HG02571 (cell line): ENCODE results near the gene TRA2B.

Source experiments
- ATAC-seq: cut with Tn5 transposase; IDR thresholded peaks from one replicate; pipeline ENCODE4 v1.9.1; 2021; ENCODE audit warnings: mild to moderate bottlenecking, moderate library complexity; ENCODE audit not compliant: unreplicated experiment

TRA2B gene

GRCh38 chr3:185881926-185882325 lies 55.9 kb downstream of the TRA2B start:
- ATAC-seq, result no peak

DNA sequence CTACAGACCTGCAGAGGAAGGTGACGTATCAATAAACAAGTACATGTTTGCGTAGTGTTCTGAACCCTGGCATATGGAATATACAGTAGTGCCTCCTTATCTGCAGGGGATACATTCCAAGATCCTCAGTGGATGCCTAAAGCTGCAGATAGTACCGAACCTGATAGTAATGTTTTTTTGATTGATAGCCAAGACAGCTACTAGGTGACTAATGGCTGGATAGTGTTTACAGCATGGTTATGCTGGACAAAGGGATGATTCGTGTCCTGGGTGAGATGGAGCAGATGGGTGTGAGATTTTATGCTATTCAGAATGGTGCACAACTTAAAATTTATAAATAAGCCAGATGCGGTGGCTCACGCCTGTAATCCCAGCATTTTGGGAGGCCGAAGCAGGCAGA lies 57.2 kb downstream of the TRA2B start:
- no peak for ATAC-seq

- ATAC-seq, result no peak
Measured at GRCh38 chr3:185878920-185879319, 58.9 kb downstream of the TRA2B start.

GRCh38 chr3:185874119-185874518 lies 63.7 kb downstream of the TRA2B start:
- no peak for ATAC-seq

GRCh38 chr3:185867650-185868049 lies 70.2 kb downstream of the TRA2B start:
- no peak for ATAC-seq

DNA sequence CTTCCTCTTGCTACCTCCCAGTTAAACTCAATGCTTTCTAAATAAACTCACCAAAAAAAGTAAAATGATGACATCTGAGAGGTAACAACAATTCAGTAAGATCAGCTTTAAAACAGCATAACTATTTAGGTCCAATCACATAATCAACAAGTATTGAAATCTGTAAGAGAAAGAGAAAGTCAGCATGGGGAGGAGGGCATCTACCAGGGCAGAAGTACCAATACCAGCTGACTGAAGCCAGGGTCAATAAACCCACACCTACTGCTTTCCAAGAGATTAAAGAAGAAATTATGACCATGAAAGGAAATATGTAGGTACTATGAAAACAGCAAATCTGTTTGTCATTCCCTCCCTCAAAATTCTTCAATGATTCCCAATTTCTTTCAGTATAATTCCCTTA lies 70.8 kb downstream of the TRA2B start:
- ATAC-seq, result no peak

- ATAC-seq, result no peak
Measured at GRCh38 chr3:185866555-185866954, 71.3 kb downstream of the TRA2B start.
